ENCODE measurements around the gene C14orf119.

The C14orf119 gene

DNA sequence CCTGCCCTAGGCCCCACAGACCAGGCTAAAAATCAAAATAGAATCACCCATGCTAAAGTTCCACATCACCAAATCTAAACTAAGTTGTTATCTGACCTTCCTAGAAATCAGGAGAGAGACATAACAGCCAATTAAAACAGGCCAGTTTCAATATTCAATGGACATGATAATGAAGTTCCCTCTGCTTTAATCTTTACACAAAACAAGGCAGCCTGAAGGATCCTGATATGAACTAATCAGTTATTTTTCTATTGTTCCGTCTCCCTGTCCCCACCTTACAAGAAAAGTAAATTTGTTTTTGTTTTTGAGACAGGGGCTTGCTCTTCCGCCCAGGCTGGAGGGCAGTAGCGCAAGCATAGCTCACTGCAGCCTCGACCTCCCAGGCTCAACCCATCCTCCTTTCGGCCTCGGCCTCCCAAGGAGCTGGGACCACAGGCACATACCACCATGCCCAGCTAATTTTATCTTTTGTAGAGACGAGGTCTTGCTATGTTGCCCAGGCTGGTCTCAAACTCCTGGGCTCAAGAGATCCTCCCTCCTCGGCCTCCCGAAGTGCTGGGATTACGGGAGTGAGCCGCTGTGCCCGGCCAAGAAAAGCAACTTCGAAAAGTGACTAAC is 29.1 kb downstream of the C14orf119 start:
- TF ChIP-seq EZH2phosphoT487 (IDR thresholded peaks at IDR 0.05; ENCODE audit: borderline replicate concordance, low read length) = no peak
- TF ChIP-seq, protein P1, sequence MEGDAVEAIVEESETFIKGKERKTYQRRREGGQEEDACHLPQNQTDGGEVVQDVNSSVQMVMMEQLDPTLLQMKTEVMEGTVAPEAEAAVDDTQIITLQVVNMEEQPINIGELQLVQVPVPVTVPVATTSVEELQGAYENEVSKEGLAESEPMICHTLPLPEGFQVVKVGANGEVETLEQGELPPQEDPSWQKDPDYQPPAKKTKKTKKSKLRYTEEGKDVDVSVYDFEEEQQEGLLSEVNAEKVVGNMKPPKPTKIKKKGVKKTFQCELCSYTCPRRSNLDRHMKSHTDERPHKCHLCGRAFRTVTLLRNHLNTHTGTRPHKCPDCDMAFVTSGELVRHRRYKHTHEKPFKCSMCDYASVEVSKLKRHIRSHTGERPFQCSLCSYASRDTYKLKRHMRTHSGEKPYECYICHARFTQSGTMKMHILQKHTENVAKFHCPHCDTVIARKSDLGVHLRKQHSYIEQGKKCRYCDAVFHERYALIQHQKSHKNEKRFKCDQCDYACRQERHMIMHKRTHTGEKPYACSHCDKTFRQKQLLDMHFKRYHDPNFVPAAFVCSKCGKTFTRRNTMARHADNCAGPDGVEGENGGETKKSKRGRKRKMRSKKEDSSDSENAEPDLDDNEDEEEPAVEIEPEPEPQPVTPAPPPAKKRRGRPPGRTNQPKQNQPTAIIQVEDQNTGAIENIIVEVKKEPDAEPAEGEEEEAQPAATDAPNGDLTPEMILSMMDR (IDR thresholded peaks at IDR 0.05; ENCODE audit: low read depth, low read length, poor library complexity, severe bottlenecking) = no peak
- H3K27ac ChIP-seq (ENCODE audit: low read depth, low read length) = no peak overlapping the region
- H3K4me3 ChIP-seq (ENCODE audit: low read length) = no peak overlapping the region
- no peaks in the 10 kb centered on the region for H3K79me2 ChIP-seq (ENCODE audit: control insufficient read depth, low read length)
- H3K4me1 ChIP-seq (ENCODE audit: control insufficient read depth, low read length) = peaks cover 33% of the 10 kb centered on the region
- H3F3A ChIP-seq (ENCODE audit: control insufficient read depth, insufficient read depth) = peaks cover 8% of the 10 kb centered on the region; the same call in 1 of the 2 replicates
- H3K9me3 ChIP-seq (ENCODE audit: control insufficient read depth, insufficient read depth, low read length) = no peaks in the 10 kb centered on the region
- H3K9me2 ChIP-seq (replicated peaks; ENCODE audit: control insufficient read depth, low read length) = no peaks in the 10 kb centered on the region
- peaks cover 3% of the 10 kb centered on the region; the same call in 1 of the 2 replicates for H3K27me3 ChIP-seq (ENCODE audit: control insufficient read depth, low read length)
- no peaks in the 10 kb centered on the region for H3K36me3 ChIP-seq (ENCODE audit: control insufficient read depth, low read length)
- no peak overlapping the region for H3K4me2 ChIP-seq (ENCODE audit: low read length)
- no peaks in the 10 kb centered on the region for H4K20me1 ChIP-seq (ENCODE audit: control insufficient read depth, insufficient read depth, low read depth, low read length)

DNA sequence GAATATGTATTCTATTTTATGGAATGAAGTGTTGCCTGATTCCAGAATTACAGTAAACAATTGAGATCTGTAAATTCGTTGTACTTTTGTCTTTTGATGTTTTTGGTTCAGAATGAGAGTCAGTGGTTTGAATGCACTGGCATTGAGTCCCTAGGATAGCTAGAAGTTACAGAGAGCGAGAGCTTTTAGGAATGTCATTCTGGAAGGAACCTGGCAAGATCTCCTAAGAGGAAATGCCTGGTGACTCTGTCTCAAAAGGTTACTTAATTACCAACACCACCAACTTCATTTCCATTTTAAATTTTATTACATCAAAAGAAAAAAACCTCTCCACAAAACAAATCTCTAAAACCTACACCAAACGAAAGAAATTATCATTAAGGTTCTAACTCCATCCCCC is 29.7 kb downstream of the C14orf119 start:
- Histone ChIP-seq H3K36me3 (ENCODE audit: control insufficient read depth, low read length) (no peaks in the 10 kb centered on the region), H3K9me3 (ENCODE audit: control insufficient read depth, insufficient read depth, low read length) (no peaks in the 10 kb centered on the region), H3F3A (ENCODE audit: control insufficient read depth, insufficient read depth) (peaks cover 3% of the 10 kb centered on the region; the same call in 1 of the 2 replicates), H3K27ac (ENCODE audit: low read depth, low read length) (no peak overlapping the region), H3K9me2 (replicated peaks; ENCODE audit: control insufficient read depth, low read length) (no peaks in the 10 kb centered on the region), H3K27me3 (ENCODE audit: control insufficient read depth, low read length) (peaks cover 5% of the 10 kb centered on the region; the same call in 1 of the 2 replicates), H3K4me1 (ENCODE audit: control insufficient read depth, low read length) (peaks cover 28% of the 10 kb centered on the region), H3K4me3 (ENCODE audit: low read length) (no peak overlapping the region), H4K20me1 (ENCODE audit: control insufficient read depth, insufficient read depth, low read depth, low read length) (no peaks in the 10 kb centered on the region), H3K79me2 (ENCODE audit: control insufficient read depth, low read length) (no peaks in the 10 kb centered on the region), H3K4me2 (ENCODE audit: low read length) (no peak overlapping the region)
- TF ChIP-seq, protein P1 (IDR thresholded peaks at IDR 0.05; ENCODE audit: low read depth, low read length, poor library complexity, severe bottlenecking) = no peak
- no peak for TF ChIP-seq EZH2phosphoT487 (IDR thresholded peaks at IDR 0.05; ENCODE audit: borderline replicate concordance, low read length)

DNA sequence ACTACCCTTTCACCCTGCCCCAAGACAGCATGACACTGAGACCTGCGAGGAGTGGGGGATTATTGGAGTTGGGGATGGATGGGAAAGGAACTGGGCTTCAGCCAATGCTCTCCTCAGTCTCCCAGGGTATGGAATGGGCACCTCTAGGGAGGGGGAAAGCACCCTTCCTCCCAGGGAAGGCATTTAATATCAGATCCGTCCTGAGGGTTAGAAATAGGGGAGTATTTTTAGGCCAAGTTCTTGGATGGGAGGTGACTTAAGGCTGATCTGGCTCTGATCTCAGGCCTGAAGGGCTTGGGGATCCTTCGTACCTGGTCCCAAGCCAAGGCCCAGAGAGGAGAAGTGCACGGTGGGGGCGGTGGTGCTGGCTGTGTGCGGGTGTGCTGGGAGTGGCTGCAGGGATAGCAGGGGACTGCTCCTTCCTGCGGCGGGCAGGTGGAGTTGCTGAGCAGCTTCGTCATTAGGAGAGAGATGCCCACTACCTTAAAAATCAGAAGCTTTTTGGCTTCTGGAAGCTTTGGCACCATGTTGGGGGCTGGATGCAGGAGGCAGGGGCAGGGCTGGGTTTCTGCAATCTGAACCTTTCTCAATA is 30.7 kb downstream of the C14orf119 start:
- no peaks in the 10 kb centered on the region for H3K36me3 ChIP-seq (ENCODE audit: control insufficient read depth, low read length)
- H3K27me3 ChIP-seq (ENCODE audit: control insufficient read depth, low read length) = peaks cover 7% of the 10 kb centered on the region
- TF ChIP-seq, protein P1 (IDR thresholded peaks at IDR 0.05; ENCODE audit: low read depth, low read length, poor library complexity, severe bottlenecking) = no peak
- no peak for TF ChIP-seq EZH2phosphoT487 (IDR thresholded peaks at IDR 0.05; ENCODE audit: borderline replicate concordance, low read length)
- H3K4me3 ChIP-seq (ENCODE audit: low read length) = no peak overlapping the region
- no peak overlapping the region for H3K4me2 ChIP-seq (ENCODE audit: low read length)
- peaks cover 17% of the 10 kb centered on the region for H3K4me1 ChIP-seq (ENCODE audit: control insufficient read depth, low read length)
- no peaks in the 10 kb centered on the region for H4K20me1 ChIP-seq (ENCODE audit: control insufficient read depth, insufficient read depth, low read depth, low read length)
- no peaks in the 10 kb centered on the region for H3K9me3 ChIP-seq (ENCODE audit: control insufficient read depth, insufficient read depth, low read length)
- H3K79me2 ChIP-seq (ENCODE audit: control insufficient read depth, low read length) = no peaks in the 10 kb centered on the region
- H3K27ac ChIP-seq (ENCODE audit: low read depth, low read length) = no peak overlapping the region
- no peaks in the 10 kb centered on the region for H3F3A ChIP-seq (ENCODE audit: control insufficient read depth, insufficient read depth)
- no peaks in the 10 kb centered on the region for H3K9me2 ChIP-seq (replicated peaks; ENCODE audit: control insufficient read depth, low read length)
